ENCODE results near the gene ARHGEF40.
A peak's percentile ranks its signal among the peaks of the same experiment; 100 is the strongest.

ARHGEF40 gene

DNA sequence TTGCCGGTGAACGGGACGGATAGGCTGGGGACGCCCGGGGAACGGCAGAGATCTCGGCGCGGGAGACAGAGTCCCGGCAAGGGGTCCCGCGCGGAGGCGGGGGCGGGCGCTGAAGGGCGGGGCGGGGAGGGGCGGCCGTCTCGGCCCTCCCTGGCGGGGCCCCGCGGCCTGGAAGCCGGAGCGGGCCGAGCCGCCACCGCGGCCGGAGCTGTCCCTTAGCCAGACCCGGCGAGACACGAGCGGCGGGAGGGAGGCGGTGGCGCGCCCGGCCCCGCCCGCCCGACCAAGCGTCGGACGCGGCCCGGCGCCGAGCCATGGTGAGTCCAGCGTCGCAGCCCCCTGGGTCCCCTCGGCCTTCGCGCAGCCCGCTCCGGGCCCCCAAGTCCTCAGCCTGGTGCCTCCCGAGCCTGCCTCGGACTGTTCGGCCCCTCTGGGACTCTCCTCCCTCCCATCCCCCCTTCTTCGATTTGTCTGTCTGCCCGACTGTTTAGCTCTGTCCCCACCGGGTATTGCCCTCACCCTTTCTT, at the start of gene ARHGEF40:
TSS of gene ARHGEF40 (plus strand) at position 222 of the 527 bp plus-strand sequence. CDS start at position 315, 93 bp downstream.
- peak; percentile 8 to 34 for DNase-seq

DNA sequence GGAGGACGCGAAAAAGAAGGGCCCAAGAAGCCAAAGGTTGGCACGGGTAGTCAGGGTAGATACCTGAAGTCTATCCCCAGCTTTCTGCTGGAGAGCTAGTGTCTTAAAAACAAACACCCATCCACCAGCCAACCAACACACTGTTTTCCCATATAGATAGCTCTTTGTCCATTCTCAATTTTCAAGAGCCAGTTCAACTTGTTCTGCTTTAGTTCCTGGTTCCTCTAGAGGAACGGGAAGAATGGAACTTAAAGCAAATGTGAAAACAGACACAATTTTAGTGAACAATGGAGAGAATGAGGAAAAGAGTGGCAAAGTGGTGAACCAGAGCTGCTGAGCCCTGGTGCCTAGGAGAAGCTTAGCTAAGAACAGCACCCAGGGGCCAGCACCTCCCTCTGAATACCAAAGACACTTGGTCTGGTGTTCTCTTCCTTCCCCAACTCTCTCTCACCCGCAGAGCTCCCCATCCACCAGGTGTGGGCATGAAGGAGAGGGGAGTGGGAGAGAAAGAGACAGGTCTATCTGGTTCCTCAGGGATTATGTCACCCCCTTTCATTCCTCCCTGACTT, 49.0 kb upstream of the ARHGEF40 start:
- DNase-seq, result no peak

GRCh38 chr14:21022686-21023085, 47.4 kb upstream of the ARHGEF40 start:
- DNase-seq, result no peak

DNA sequence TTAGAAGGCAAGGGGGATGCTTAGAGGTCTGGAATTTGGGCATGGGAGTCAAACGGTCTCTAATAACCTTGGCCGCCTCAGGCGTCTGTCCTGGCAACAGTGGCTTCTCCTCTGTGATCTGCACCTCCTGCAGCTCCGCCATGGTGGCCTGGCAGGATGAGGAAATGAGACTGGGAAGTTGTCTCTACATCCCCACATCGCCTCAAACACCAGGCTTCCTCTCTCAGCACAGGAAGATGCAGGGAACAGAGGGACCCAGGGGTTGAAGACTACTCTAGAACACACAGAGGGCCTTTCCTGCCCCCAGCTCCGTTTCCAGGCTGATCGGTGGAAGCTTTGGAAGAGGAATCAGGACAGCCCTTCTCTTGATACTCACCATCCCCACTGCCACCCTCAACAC, 46.9 kb upstream of the ARHGEF40 start:
- DNase-seq, result no peak

- DNase-seq, result no peak
Measured at GRCh38 chr14:21023817-21024584, 46.1 kb upstream of the ARHGEF40 start.

- DNase-seq, result peak; percentile 66 to 73
Measured at GRCh38 chr14:21024585-21025370, 45.3 kb upstream of the ARHGEF40 start, which contains the start of gene NDRG2. TSS of gene NDRG2 (minus strand) at chr14:21025061. CDS start at chr14:21023315, 1,746 bp downstream.

- DNase-seq, result no peak
Measured at GRCh38 chr14:21025371-21026273, 44.5 kb upstream of the ARHGEF40 start.

DNA sequence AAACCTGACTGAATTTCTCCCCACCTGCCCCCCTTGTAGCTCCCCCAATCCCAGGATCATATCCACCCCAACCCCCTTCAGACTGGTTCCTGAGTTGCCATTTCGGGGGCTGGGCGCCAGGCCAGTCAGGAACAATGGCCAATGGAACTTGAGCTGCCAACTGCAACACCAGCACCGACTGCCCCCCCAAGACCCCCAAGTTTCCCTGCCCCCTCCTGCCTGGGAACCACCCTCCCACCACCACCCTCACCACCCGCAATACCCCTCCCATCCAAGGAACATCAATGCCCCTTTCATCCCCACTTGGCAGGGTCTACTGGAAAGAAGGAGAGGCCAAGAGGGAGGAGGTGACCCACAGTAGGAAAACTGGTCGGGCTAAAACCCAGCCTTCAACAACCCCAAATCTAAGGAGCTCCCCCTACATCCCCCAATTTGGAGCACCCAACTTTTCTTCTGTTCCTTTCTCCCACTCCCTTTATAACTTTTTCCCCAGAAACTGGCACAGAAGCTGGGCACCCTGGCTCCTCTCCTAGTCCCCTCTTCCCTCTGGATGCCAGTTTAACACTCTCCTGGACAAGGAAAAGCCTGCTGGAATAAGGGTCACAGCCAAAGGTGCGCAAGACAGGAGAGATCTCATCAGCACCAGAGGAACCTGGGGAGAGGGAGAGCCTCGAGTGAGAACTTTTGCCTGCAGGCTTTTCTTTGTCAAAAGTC, 43.7 kb upstream of the ARHGEF40 start:
- no peak for DNase-seq

DNA sequence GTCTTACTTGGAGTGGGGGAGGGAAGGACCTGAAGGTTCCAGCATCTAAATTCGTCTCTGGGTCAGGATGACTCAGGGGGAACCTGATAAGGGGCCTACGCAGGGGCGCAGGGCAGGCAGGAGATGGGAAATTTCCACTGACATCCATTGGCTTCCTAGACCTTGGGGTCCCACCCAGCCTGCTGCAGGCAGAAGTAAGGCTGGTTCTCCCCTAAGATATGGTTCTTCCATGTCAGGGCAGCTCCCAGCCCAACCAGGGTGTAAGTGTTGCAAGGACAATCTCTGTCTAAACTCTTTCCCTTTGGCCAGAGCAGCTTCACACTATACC, 43.2 kb upstream of the ARHGEF40 start:
- DNase-seq, result no peak

GRCh38 chr14:21029917-21030316, 40.2 kb upstream of the ARHGEF40 start, which contains the start of gene TPPP2:
TSS of gene TPPP2 (plus strand) at chr14:21030217. CDS start at chr14:21030582, 365 bp downstream.
- no peak for DNase-seq

- DNase-seq, result no peak
Measured at GRCh38 chr14:21030531-21030930, 39.6 kb upstream of the ARHGEF40 start.

GRCh38 chr14:21032326-21033132, 37.6 kb upstream of the ARHGEF40 start:
- no peak for DNase-seq

GRCh38 chr14:21033133-21033698, 36.9 kb upstream of the ARHGEF40 start:
- no peak for DNase-seq

GRCh38 chr14:21034707-21035106, 35.4 kb upstream of the ARHGEF40 start, which contains the start of gene RNASE13:
TSS of gene RNASE13 (minus strand) at chr14:21034807. CDS start at chr14:21034288, 519 bp downstream.
- no peak for DNase-seq

- DNase-seq, result no peak
Measured at GRCh38 chr14:21036751-21037150, 33.4 kb upstream of the ARHGEF40 start.

GRCh38 chr14:21037156-21037555, 32.9 kb upstream of the ARHGEF40 start:
- DNase-seq, result no peak

GRCh38 chr14:21038441-21039422, 31.4 kb upstream of the ARHGEF40 start:
- DNase-seq, result no peak

DNA sequence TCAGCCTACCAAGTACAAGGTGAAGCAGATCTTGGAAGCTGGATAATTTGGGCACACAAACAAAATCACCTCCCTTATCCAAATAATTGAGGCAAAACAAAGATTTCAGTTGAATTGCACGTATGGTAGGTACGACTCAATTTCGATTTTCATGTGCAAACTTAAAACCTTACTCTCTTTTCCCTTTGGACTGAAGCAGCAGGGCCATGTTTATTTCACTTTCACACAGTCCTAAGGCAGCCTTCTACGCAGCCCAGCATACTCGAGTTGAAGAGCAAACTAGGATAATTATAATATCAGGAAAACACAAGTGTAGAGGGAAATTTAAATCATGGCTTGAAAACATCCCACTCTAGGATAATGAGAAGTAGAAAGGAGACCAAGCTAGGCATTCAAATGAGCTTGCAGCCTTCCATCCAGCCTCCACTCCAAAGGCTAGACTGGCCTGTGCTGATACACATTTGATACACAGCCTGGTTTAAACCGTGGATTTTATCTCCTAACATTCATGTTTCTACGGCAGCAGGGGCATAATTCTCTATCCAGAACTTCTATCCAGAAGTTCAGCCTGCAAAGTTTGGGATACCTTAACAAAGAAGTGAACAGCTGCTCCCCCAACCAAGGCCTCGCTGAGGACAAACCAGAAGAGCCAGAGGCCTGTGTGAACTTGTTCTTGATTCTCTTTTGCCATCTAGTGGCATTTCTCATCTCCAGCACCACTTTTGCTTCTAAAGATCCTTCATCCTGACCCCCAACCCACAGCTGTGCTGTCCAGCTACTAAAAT, 30.3 kb upstream of the ARHGEF40 start:
- no peak for DNase-seq

Measured in stimulated activated CD4-positive, alpha-beta T cell treated with anti-CD3 and anti-CD28 coated beads, Interleukin-4, amount 100 ng/mL, for 4 hours (primary cell).